Dendritic cell treated with granulocyte-macrophage colony-stimulating factor and Interleukin-4, amounts not matched to agents 40 ng/mL and 50 ng/mL, for 4 days (primary cell): ENCODE data around the gene MYL9.
"Not testable (repeated sequence)": the region's sequence is repeated elsewhere in the genome, so short reads cannot be mapped to it uniquely, and the experiment has no call there.

Experiments
- H3K27ac Mint-ChIP-seq: one replicate; pipeline ENCODE4 v1.8.0; 2022; ENCODE audit warnings: mild to moderate bottlenecking, mixed read lengths
- H3K27me3 Mint-ChIP-seq: one replicate; pipeline ENCODE4 v1.8.0; 2022; ENCODE audit warnings: mild to moderate bottlenecking, mixed read lengths
- H3K36me3 Mint-ChIP-seq: one replicate; pipeline ENCODE4 v1.8.0; 2022; ENCODE audit warnings: low read depth, mixed read lengths
- H3K4me1 Mint-ChIP-seq: one replicate; pipeline ENCODE4 v1.8.0; 2022; ENCODE audit warnings: low read depth, mixed read lengths
- H3K4me3 Mint-ChIP-seq: one replicate; pipeline ENCODE4 v1.8.0; 2022; ENCODE audit warnings: mild to moderate bottlenecking, moderate library complexity, mixed read lengths
- H3K9me3 Mint-ChIP-seq: one replicate; pipeline ENCODE4 v1.8.0; 2022; ENCODE audit warnings: mixed read lengths
- intact Hi-C: fragments of 100-400 bp; cut with micrococcal nuclease; formaldehyde crosslinking; loops from one replicate; pipeline ENCODE4 v1.15.0; 2022

MYL9 gene

GRCh38 chr20:36549942-36550789 lies 8.8 kb downstream of the MYL9 start:
- Mint-ChIP-seq H3K36me3 (no peaks in the 10 kb centered on the region), H3K27me3 (no peaks in the 10 kb centered on the region), H3K9me3 (no peaks in the 10 kb centered on the region), H3K4me3 (no peak overlapping the region), H3K27ac (no peak overlapping the region), H3K4me1 (no peaks in the 10 kb centered on the region)
- intact Hi-C loops, result no loop called here

DNA sequence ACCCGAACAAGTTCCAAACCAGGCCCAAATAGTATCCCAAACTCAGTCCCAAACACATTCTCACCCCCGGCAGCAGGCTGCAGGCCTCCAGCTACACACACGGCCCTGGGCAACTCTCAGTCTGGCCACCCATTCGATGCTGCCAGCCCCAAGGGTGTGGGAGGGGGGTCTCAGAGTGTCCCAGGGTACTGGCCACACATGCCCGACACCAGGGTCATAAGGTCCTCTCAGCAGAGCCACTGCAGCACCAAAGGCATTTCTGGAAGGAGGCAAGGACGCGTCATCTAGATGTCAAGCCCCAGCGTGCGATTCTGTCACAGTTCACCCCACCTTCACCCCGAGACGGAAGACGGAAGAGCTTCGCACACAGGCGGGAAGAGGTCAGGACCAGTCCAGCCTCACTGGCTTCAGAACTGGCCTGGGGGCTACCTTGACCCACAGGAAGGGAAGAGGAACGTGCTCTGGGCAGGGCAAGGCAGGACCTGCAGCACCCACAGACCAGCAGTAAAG lies 9.5 kb downstream of the MYL9 start:
- no peaks in the 10 kb centered on the region for H3K4me1 Mint-ChIP-seq
- no peaks in the 10 kb centered on the region for H3K36me3 Mint-ChIP-seq
- H3K27ac Mint-ChIP-seq, result no peak overlapping the region
- no peaks in the 10 kb centered on the region for H3K9me3 Mint-ChIP-seq
- no peaks in the 10 kb centered on the region for H3K27me3 Mint-ChIP-seq
- no peak overlapping the region for H3K4me3 Mint-ChIP-seq
- intact Hi-C loops, result no loop called here

- Mint-ChIP-seq H3K4me3 (no peak overlapping the region), H3K36me3 (no peaks in the 10 kb centered on the region), H3K9me3 (no peaks in the 10 kb centered on the region), H3K27me3 (no peaks in the 10 kb centered on the region), H3K27ac (no peak overlapping the region), H3K4me1 (peaks cover 5% of the 10 kb centered on the region)
- intact Hi-C loops, result no loop called here
These were observed 13.9 kb downstream of the MYL9 start for GRCh38 chr20:36555248-36555647.

GRCh38 chr20:36562724-36563123 lies 21.4 kb downstream of the MYL9 start:
- no peaks in the 10 kb centered on the region for H3K36me3 Mint-ChIP-seq
- H3K27ac Mint-ChIP-seq, result no peak overlapping the region
- H3K4me3 Mint-ChIP-seq, result no peak overlapping the region
- no peaks in the 10 kb centered on the region for H3K27me3 Mint-ChIP-seq
- intact Hi-C loops, result no loop called here
- no peaks in the 10 kb centered on the region for H3K4me1 Mint-ChIP-seq
- no peaks in the 10 kb centered on the region for H3K9me3 Mint-ChIP-seq

GRCh38 chr20:36563374-36563773 lies 22.1 kb downstream of the MYL9 start:
- no peak overlapping the region for H3K27ac Mint-ChIP-seq
- intact Hi-C loops, result no loop called here
- H3K4me3 Mint-ChIP-seq, result no peak overlapping the region
- H3K27me3 Mint-ChIP-seq, result no peaks in the 10 kb centered on the region
- no peaks in the 10 kb centered on the region for H3K4me1 Mint-ChIP-seq
- H3K9me3 Mint-ChIP-seq, result no peaks in the 10 kb centered on the region
- H3K36me3 Mint-ChIP-seq, result no peaks in the 10 kb centered on the region

GRCh38 chr20:36564078-36564725 lies 22.9 kb downstream of the MYL9 start:
- H3K4me3 Mint-ChIP-seq, intact Hi-C loops, H3K4me1 Mint-ChIP-seq, H3K27ac Mint-ChIP-seq, H3K27me3 Mint-ChIP-seq, H3K9me3 Mint-ChIP-seq, H3K36me3 Mint-ChIP-seq: not testable (repeated sequence)

DNA sequence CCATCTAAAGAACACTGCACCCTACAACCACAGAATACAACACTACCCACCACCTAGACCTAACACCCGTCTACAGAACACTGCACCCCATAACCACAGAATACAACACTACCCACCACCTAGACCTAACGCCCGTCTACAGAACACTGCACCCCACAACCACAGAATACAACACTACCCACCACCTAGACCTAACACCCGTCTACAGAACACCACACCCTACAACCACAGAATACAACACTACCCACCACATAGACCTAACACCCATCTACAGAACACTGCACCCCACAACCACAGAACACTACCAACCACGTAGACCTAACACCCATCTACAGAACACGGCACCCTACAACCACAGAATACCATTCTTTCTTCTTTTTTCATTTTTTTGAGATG lies 23.4 kb downstream of the MYL9 start:
- H3K9me3 Mint-ChIP-seq, H3K4me1 Mint-ChIP-seq, H3K27me3 Mint-ChIP-seq, intact Hi-C loops, H3K4me3 Mint-ChIP-seq, H3K27ac Mint-ChIP-seq, H3K36me3 Mint-ChIP-seq: not testable (repeated sequence)

GRCh38 chr20:36565520-36565919 lies 24.2 kb downstream of the MYL9 start:
- H3K27me3 Mint-ChIP-seq, result peaks cover 2% of the 10 kb centered on the region
- intact Hi-C loops, result no loop called here
- H3K4me1 Mint-ChIP-seq, result no peaks in the 10 kb centered on the region
- no peak overlapping the region for H3K27ac Mint-ChIP-seq
- no peaks in the 10 kb centered on the region for H3K36me3 Mint-ChIP-seq
- no peaks in the 10 kb centered on the region for H3K9me3 Mint-ChIP-seq
- no peak overlapping the region for H3K4me3 Mint-ChIP-seq

GRCh38 chr20:36569847-36570429 lies 28.6 kb downstream of the MYL9 start:
- Mint-ChIP-seq H3K9me3 (no peaks in the 10 kb centered on the region), H3K4me3 (no peak overlapping the region), H3K4me1 (peaks cover 20% of the 10 kb centered on the region), H3K36me3 (peaks cover 6% of the 10 kb centered on the region), H3K27ac (no peak overlapping the region), H3K27me3 (peaks cover 4% of the 10 kb centered on the region)
- intact Hi-C loops, result loop anchor here (5.0 kb wide), 1 partner anchor 37 kb away; the partner anchor contains the start of gene RAB5IF

GRCh38 chr20:36571564-36572504 lies 30.5 kb downstream of the MYL9 start:
- no peaks in the 10 kb centered on the region for H3K9me3 Mint-ChIP-seq
- H3K36me3 Mint-ChIP-seq, result peaks cover 6% of the 10 kb centered on the region
- intact Hi-C loops, result loop anchor here (5.0 kb wide), 1 partner anchor 35 kb away; the partner anchor contains the start of gene RAB5IF
- peaks cover 33% of the 10 kb centered on the region for H3K4me1 Mint-ChIP-seq
- peaks cover 4% of the 10 kb centered on the region for H3K27me3 Mint-ChIP-seq
- H3K4me3 Mint-ChIP-seq, result no peak overlapping the region
- H3K27ac Mint-ChIP-seq, result peak overlapping the region; percentile 78

GRCh38 chr20:36572701-36573102 lies 31.4 kb downstream of the MYL9 start:
- Mint-ChIP-seq H3K4me1 (peaks cover 33% of the 10 kb centered on the region), H3K36me3 (peaks cover 6% of the 10 kb centered on the region), H3K27ac (peak overlapping the region; percentile 78), H3K4me3 (peak overlapping the region; percentile 52), H3K27me3 (peaks cover 4% of the 10 kb centered on the region), H3K9me3 (no peaks in the 10 kb centered on the region)
- intact Hi-C loops, result loop anchor here (5.0 kb wide), 1 partner anchor 35 kb away; the partner anchor contains the start of gene RAB5IF

DNA sequence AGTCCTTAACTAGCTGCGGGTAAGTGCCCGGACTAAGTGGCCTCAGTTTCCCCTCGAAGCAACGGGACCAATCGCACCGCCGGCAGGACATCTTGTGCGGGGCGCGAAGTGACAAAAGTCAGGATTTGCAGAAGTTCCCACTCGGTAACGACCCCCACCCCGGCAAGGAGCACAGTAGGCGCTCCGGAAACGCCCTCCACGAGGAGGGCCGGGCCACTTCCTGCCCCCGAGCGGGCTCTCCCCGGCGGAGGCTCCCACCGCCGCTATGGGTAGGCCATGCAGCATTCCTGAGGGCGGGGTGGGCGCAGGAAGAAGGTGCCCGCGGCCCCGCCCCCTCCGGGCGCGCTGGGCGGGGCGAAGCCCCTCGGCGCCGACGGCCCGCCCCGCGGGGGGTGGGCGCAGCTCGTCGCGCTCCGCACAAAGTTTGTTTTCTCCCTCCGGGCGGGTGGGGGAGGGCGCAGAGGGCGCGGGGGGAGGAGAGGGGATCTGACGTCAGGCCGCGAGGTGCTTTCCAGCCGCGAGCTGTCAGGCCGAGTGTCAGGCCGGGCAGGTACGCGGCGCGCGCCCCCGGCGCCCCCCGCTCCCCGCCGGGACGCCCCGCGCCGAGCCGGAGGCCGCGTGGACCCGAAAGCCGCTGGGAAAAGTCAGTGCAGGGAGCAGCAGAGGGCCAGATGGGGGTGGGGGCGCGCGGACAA lies 31.9 kb downstream of the MYL9 start, which contains the start of gene TGIF2:
Gene TGIF2, plus strand, starts transcription at position 495 of the 695 bp plus-strand sequence. CDS start 5,178 bp downstream, outside the sequence.
- Mint-ChIP-seq H3K4me1 (peaks cover 33% of the 10 kb centered on the region), H3K27ac (peak within 1 kb of the TSS; percentile 78), H3K4me3 (peak within 1 kb of the TSS; percentile 83), H3K9me3 (no peaks in the 10 kb centered on the region), H3K36me3 (peaks cover 6% of the 10 kb centered on the region), H3K27me3 (peaks cover 4% of the 10 kb centered on the region)
- intact Hi-C loops, result loop anchor here (5.0 kb wide), 1 partner anchor 34 kb away; the partner anchor contains the start of gene RAB5IF
